GM12872 (cell line): Measurements from ENCODE around the gene PIK3R3.

Source experiments
- CTCF ChIP-seq: IDR thresholded peaks from 3 replicates; pipeline ENCODE4 v1.5.1; 2011; ENCODE audit warnings: low read depth, mild to moderate bottlenecking, low read length, moderate library complexity; ENCODE audit not compliant: insufficient read depth

PIK3R3 gene

GRCh38 chr1:46132529-46133180, at the start of gene PIK3R3:
TSS of gene PIK3R3 (minus strand) at chr1:46132629. CDS start at chr1:46131952, 677 bp downstream.
- no peak for TF ChIP-seq CTCF

- TF ChIP-seq CTCF = no peak
Measured at GRCh38 chr1:46181343-46182260, 49.2 kb upstream of the PIK3R3 start.

GRCh38 chr1:46180082-46180616, 47.7 kb upstream of the PIK3R3 start:
- peak; percentile 39; the same call in 2 of the 3 replicates for TF ChIP-seq CTCF

GRCh38 chr1:46179138-46180081, 47.0 kb upstream of the PIK3R3 start:
- TF ChIP-seq CTCF = peak; percentile 80

GRCh38 chr1:46176211-46176865, 43.9 kb upstream of the PIK3R3 start, which contains the start of gene P3R3URF:
TSS of gene P3R3URF (minus strand) at chr1:46176488. CDS start at chr1:46176471, 17 bp downstream.
- TF ChIP-seq CTCF = no peak

- no peak for TF ChIP-seq CTCF
Measured at GRCh38 chr1:46175243-46175642, 42.8 kb upstream of the PIK3R3 start.
